Gastrocnemius medialis (tissue), 4 donors: ENCODE results near the gene NDUFB10. TPM values are rescaled to one million over a fixed set of nuclear protein-coding genes. Genes with fewer than 3 reads are reported as not detected.

Source experiments
- ATAC-seq, 2 donors: fragments of 150-250 bp; one replicate each; pipeline ENCODE4 v1.9.1; 2016
- DNase-seq, 2 donors: peaks; one replicate each; pipeline ENCODE4 v3.0.0-alpha.2; 2019
- H3K27ac ChIP-seq, 4 donors: fragments of 200-600 bp; sonication (generic); 1 replicate in 1 of 4; 2 replicates in 3 of 4; pipeline ENCODE4 v1.5.1; 2016 to 2018; ENCODE audit warnings: mild to moderate bottlenecking in 2 of 4, moderate library complexity in 1 of 4
- H3K27me3 ChIP-seq, 3 donors: fragments of 200-600 bp; sonication (generic) in 2 of 3; 1 replicate in 1 of 3; 2 replicates in 2 of 3; pipeline versions ENCODE4 v1.5.1 to v1.6.0; 2016 to 2019; ENCODE audit warnings: mild to moderate bottlenecking in 1 of 3, moderate library complexity in 1 of 3
- H3K36me3 ChIP-seq, 2 donors: fragments of 200-600 bp; sonication (generic) in 1 of 2; one replicate each; pipeline ENCODE4 v1.5.1; 2017 to 2018
- H3K4me1 ChIP-seq, 2 donors: fragments of 200-600 bp; sonication (generic) in 1 of 2; one replicate each; pipeline ENCODE4 v1.5.1; 2016 to 2017; ENCODE audit warnings: mild to moderate bottlenecking in 2 of 2
- H3K4me3 ChIP-seq, 4 donors: fragments of 200-600 bp; sonication (generic) in 3 of 4; 1 replicate in 1 of 4; 2 replicates in 3 of 4; pipeline ENCODE4 v1.5.1; 2016 to 2019; ENCODE audit warnings: mild to moderate bottlenecking in 2 of 4
- H3K9me3 ChIP-seq, 3 donors: fragments of 200-600 bp; sonication (generic) in 2 of 3; 1 replicate in 1 of 3; 2 replicates in 2 of 3; pipeline ENCODE4 v1.5.1; 2016 to 2019
- CTCF ChIP-seq, 5 experiments: fragments of 450-650 bp in 3 of 5; fragments of 200-600 bp in 2 of 5; sonication (generic) in 2 of 5; IDR thresholded peaks in 4 of 5; conservative IDR thresholded peaks in 1 of 5; 1 replicate in 4 of 5; 2 replicates in 1 of 5; pipeline ENCODE4 v1.5.1; 2016 to 2019; ENCODE audit warnings: antibody characterized with exemption in 5 of 5, mild to moderate bottlenecking in 3 of 5, moderate library complexity in 3 of 5
- POLR2A ChIP-seq, 2 donors: fragments of 450-650 bp; IDR thresholded peaks; one replicate each; pipeline ENCODE4 v1.6.1; 2017; ENCODE audit warnings: antibody characterized with exemption in 2 of 2, mild to moderate bottlenecking in 2 of 2, moderate library complexity in 2 of 2
- in situ Hi-C, 4 donors: fragments of 200-750 bp; cut with MboI; loops; one replicate each; pipeline versions ENCODE4 v1.15.0 to v1.8.0; 2017; ENCODE audit warnings: low sequenced_read_pairs in 4 of 4
- intact Hi-C: fragments of 100-400 bp; cut with DNase I; formaldehyde crosslinking; loops from one replicate; pipeline ENCODE4 v1.15.1; 2023; ENCODE audit warnings: low total_unique reads
- total RNA-seq, 4 donors: library from RNA; depleted of rRNA; stranded (reverse); fragments of >200 nt; gene quantifications; one replicate each; pipeline versions ENCODE4 v1.1.0 to v1.2.3, GENCODE V29; 2016

Gene NDUFB10
- total RNA-seq, 4 donors from 2014 or later = 530 to 1,014 (median 743) TPM

- DNase-seq (peak; percentile 61 to 75), ATAC-seq (peak; percentile 90 to 95)
- Histone ChIP-seq H3K27me3 (no peaks in the 10 kb centered on the region), H3K9me3 (no peaks in the 10 kb centered on the region), H3K36me3 (no peaks in the 10 kb centered on the region), H3K4me1 (peaks cover 37 to 47% of the 10 kb centered on the region in 2 donors), H3K4me3 (peak within 1 kb of the TSS; percentile 63 to 97 (median 84)), H3K27ac (peak within 1 kb of the TSS; percentile 85 to 99 (median 95))
- intact Hi-C loops (loop anchor here (1.0 to 10.0 kb wide), 3 partner anchors 39 to 525 kb away; partner anchors contain the start of genes CEMP1, PDPK1 and RNPS1), in situ Hi-C loops (loop anchor here in 3 of 4 donors (5.0 to 10.0 kb wide), 3 partner anchors 127 to 135 kb away; partner anchors contain the start of genes PKD1 (in 1 of the 3) and RAB26 (in 1 of the 3))
- TF ChIP-seq POLR2A (IDR thresholded peaks at IDR 0.05) (peak; percentile 85 to 96), CTCF (IDR thresholded peaks at IDR 0.05 in 4 of 5, conservative IDR thresholded peaks at IDR 0.05 in 1 of 5) (peak in 1 of 5 experiments; percentile 8)
Observed at GRCh38 chr16:2009791-2010510, 50.6 kb downstream of the NDUFB10 start, which contains the start of gene ZNF598. TSS of gene ZNF598 (minus strand) at chr16:2009821.

Other genes with a start within 250 kb of the NDUFB10 start
- 10 to 100 TPM; 18.1 to 41.4 (median 34.2) TPM for gene NME3, start 188.0 kb upstream of the NDUFB10 start, total RNA-seq
- 1 to 10 TPM; 2.1 to 9.2 (median 6.2) TPM for gene EME2, start 186.7 kb upstream of the NDUFB10 start, total RNA-seq
- 100 to 1,000 TPM in 2 of 4 donors, 10 to 100 TPM in 2; 65.4 to 120 (median 90.0) TPM for gene MRPS34, start 186.4 kb upstream of the NDUFB10 start, total RNA-seq
- gene SPSB3, start 177.0 kb upstream of the NDUFB10 start, total RNA-seq = 100 to 1,000 TPM in 1 of 4 donors, 10 to 100 TPM in 3; 86.2 to 161 (median 88.3) TPM
- gene NUBP2, start 176.6 kb upstream of the NDUFB10 start, total RNA-seq = 100 to 1,000 TPM in 1 of 4 donors, 10 to 100 TPM in 3; 77.3 to 163 (median 80.7) TPM
- under 1 TPM in 2 of 4 donors, not detected in 2; 0.20 to 0.22 TPM for gene IGFALS, start 165.8 kb upstream of the NDUFB10 start, total RNA-seq
- gene HAGH, start 132.7 kb upstream of the NDUFB10 start, total RNA-seq = 100 to 1,000 TPM; 216 to 440 (median 261) TPM
- 10 to 100 TPM; 28.2 to 57.1 (median 49.1) TPM for gene FAHD1, start 132.3 kb upstream of the NDUFB10 start, total RNA-seq
- not detected for gene MEIOB, start 87.4 kb upstream of the NDUFB10 start, total RNA-seq
- not detected for gene HS3ST6, start 41.1 kb upstream of the NDUFB10 start, total RNA-seq
- gene MSRB1, start 16.3 kb upstream of the NDUFB10 start, total RNA-seq = 10 to 100 TPM; 16.7 to 40.7 (median 35.2) TPM
- gene RPL3L, start 4.8 kb upstream of the NDUFB10 start, total RNA-seq = 100 to 1,000 TPM; 116 to 354 (median 188) TPM
- gene RPS2, start 5.3 kb downstream of the NDUFB10 start, total RNA-seq = 1,000 to 10,000 TPM; 1,162 to 1,876 (median 1,684) TPM
- not detected for gene RNF151, start 7.3 kb downstream of the NDUFB10 start, total RNA-seq
- 10 to 100 TPM; 48.2 to 79.5 (median 71.4) TPM for gene TBL3, start 12.5 kb downstream of the NDUFB10 start, total RNA-seq
- gene NOXO1, start 21.9 kb downstream of the NDUFB10 start, total RNA-seq = under 1 TPM in 2 of 4 donors, not detected in 2; 0.33 to 0.46 TPM
- gene GFER, start 24.7 kb downstream of the NDUFB10 start, total RNA-seq = 10 to 100 TPM; 16.3 to 27.0 (median 20.1) TPM
- gene SYNGR3, start 30.4 kb downstream of the NDUFB10 start, total RNA-seq = 1 to 10 TPM in 1 of 4 donors, not detected in 3; 2.3 TPM
- 10 to 100 TPM; 57.0 to 92.2 (median 75.4) TPM for gene ZNF598, start 50.3 kb downstream of the NDUFB10 start, total RNA-seq
- gene NPW, start 60.2 kb downstream of the NDUFB10 start, total RNA-seq = not detected
- gene NHERF2, start 67.4 kb downstream of the NDUFB10 start, total RNA-seq = 10 to 100 TPM; 51.6 to 86.9 (median 74.4) TPM
- 10 to 100 TPM in 1 of 4 donors, 1 to 10 TPM in 3; 3.5 to 13.6 (median 6.4) TPM for gene NTHL1, start 88.3 kb downstream of the NDUFB10 start, total RNA-seq
- 10 to 100 TPM; 44.5 to 62.7 (median 53.8) TPM for gene TSC2, start 88.4 kb downstream of the NDUFB10 start, total RNA-seq
- 100 to 1,000 TPM; 168 to 376 (median 339) TPM for gene PKD1, start 176.4 kb downstream of the NDUFB10 start, total RNA-seq
- gene RAB26, start 189.1 kb downstream of the NDUFB10 start, total RNA-seq = 1 to 10 TPM in 2 of 4 donors, not detected in 2; 1.3 to 4.2 TPM
- gene TRAF7, start 196.2 kb downstream of the NDUFB10 start, total RNA-seq = 10 to 100 TPM; 39.5 to 71.4 (median 55.9) TPM
- gene CASKIN1, start 237.1 kb downstream of the NDUFB10 start, total RNA-seq = under 1 TPM in 3 of 4 donors, not detected in 1; 0.07 to 0.51 (median 0.10) TPM
- gene MLST8, start 245.9 kb downstream of the NDUFB10 start, total RNA-seq = 10 to 100 TPM; 40.3 to 77.0 (median 73.5) TPM